ENCODE data around the gene SALL1. TPM values are rescaled to one million over a fixed set of nuclear protein-coding genes. Genes with fewer than 3 reads are reported as not detected.

The SALL1 gene
- not detected for total RNA-seq

GRCh38 chr16:51150888-51151320, at the start of gene SALL1:
Gene SALL1 (minus strand): TSS chr16:51151270. CDS start chr16:51151241, 29 bp downstream.
- ChIA-PET POLR2A (no interaction called here), CTCF (no interaction called here)

- ChIA-PET POLR2A (no interaction called here), CTCF (no interaction called here)
Observed at GRCh38 chr16:51200793-51201192, 49.7 kb upstream of the SALL1 start.

- ChIA-PET CTCF (no interaction called here), POLR2A (no interaction called here)
Observed at GRCh38 chr16:51197953-51198748, 47.1 kb upstream of the SALL1 start.

GRCh38 chr16:51193879-51194278, 42.8 kb upstream of the SALL1 start:
- ChIA-PET POLR2A (no interaction called here), CTCF (no interaction called here)

GRCh38 chr16:51184702-51185433, 33.8 kb upstream of the SALL1 start:
- CTCF ChIA-PET = no interaction called here
- POLR2A ChIA-PET = no interaction called here

- POLR2A ChIA-PET = no interaction called here
- CTCF ChIA-PET = no interaction called here
Observed at GRCh38 chr16:51181503-51181811, 30.4 kb upstream of the SALL1 start.

- CTCF ChIA-PET = no interaction called here
- POLR2A ChIA-PET = no interaction called here
Observed at GRCh38 chr16:51180719-51181502, 29.8 kb upstream of the SALL1 start.

GRCh38 chr16:51175081-51175480, 24.0 kb upstream of the SALL1 start:
- ChIA-PET CTCF (interaction anchor here (0.7 kb wide), 1 partner anchor 11 kb away, joined by 3 read pairs; no protein-coding TSS in a partner anchor), POLR2A (no interaction called here)

- POLR2A ChIA-PET = no interaction called here
- CTCF ChIA-PET = no interaction called here
Observed at GRCh38 chr16:51172368-51172767, 21.3 kb upstream of the SALL1 start.

- CTCF ChIA-PET = no interaction called here
- POLR2A ChIA-PET = no interaction called here
Observed at GRCh38 chr16:51168755-51169154, 17.7 kb upstream of the SALL1 start.

- ChIA-PET CTCF (no interaction called here), POLR2A (no interaction called here)
Observed at GRCh38 chr16:51167170-51167895, 16.3 kb upstream of the SALL1 start.

GRCh38 chr16:51166541-51166940, 15.5 kb upstream of the SALL1 start:
- POLR2A ChIA-PET = no interaction called here
- CTCF ChIA-PET = no interaction called here

GRCh38 chr16:51166091-51166490, 15.0 kb upstream of the SALL1 start:
- ChIA-PET POLR2A (no interaction called here), CTCF (no interaction called here)

- CTCF ChIA-PET = no interaction called here
- POLR2A ChIA-PET = no interaction called here
Observed at GRCh38 chr16:51165043-51165442, 14.0 kb upstream of the SALL1 start.

GRCh38 chr16:51164574-51164973, 13.5 kb upstream of the SALL1 start:
- POLR2A ChIA-PET = no interaction called here
- CTCF ChIA-PET = no interaction called here

- ChIA-PET CTCF (no interaction called here), POLR2A (no interaction called here)
Observed at GRCh38 chr16:51163894-51164566, 13.0 kb upstream of the SALL1 start.

- POLR2A ChIA-PET = no interaction called here
- CTCF ChIA-PET = no interaction called here
Observed at GRCh38 chr16:51163366-51163765, 12.3 kb upstream of the SALL1 start.

- POLR2A ChIA-PET = no interaction called here
- CTCF ChIA-PET = no interaction called here
Observed at GRCh38 chr16:51161440-51162195, 10.5 kb upstream of the SALL1 start.

- ChIA-PET POLR2A (no interaction called here), CTCF (no interaction called here)
Observed at GRCh38 chr16:51159865-51160264, 8.8 kb upstream of the SALL1 start.

Data from activated CD8-positive, alpha-beta memory T cell treated with anti-CD3 and anti-CD28 coated beads for 36 hours (primary cell).